ENCODE data around the gene TMEM63A. TPM values are rescaled to one million over a fixed set of nuclear protein-coding genes. Genes with fewer than 3 reads are reported as not detected.
"Not testable (repeated sequence)": the region's sequence is repeated elsewhere in the genome, so short reads cannot be mapped to it uniquely, and the experiment has no call there.

Gene TMEM63A
- polyA plus RNA-seq, 12 donors: 15.7 to 48.6 (median 23.1) TPM; not detected in 1

DNA sequence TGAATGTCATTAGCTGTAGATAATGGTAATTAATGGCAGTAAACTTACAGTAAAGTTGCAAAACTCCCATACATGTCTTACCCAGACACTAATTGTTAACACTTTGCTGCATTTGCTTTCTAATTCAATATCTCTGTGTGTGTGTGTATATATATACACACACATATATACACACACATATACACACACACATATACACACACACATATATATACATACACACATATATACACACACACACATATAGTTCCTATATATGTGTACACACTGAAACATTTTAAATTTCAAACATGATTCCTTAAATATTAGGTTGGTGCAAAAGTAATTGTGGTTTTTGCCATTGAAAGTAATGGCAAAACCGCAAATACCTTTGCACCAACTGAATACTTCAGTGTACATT is 75.9 kb downstream of the TMEM63A start:
- no peak for DNase-seq

GRCh38 chr1:225801146-225801545 is 81.0 kb downstream of the TMEM63A start:
- DNase-seq: not testable (repeated sequence)

- DNase-seq: not testable (repeated sequence)
Observed at GRCh38 chr1:225796097-225796496, 86.1 kb downstream of the TMEM63A start.

Other genes starting within 250 kb of the TMEM63A start
- 100 to 1,000 TPM; 106 to 360 (median 161) TPM for gene ENAH, start 229.3 kb downstream of the TMEM63A start, polyA plus RNA-seq (ENCODE audit: insufficient read length in 12 of 12)
- 100 to 1,000 TPM in 11 of 12 donors, not detected in 1; 154 to 342 (median 227) TPM for gene SRP9, start 104.6 kb downstream of the TMEM63A start, polyA plus RNA-seq (ENCODE audit: insufficient read length in 12 of 12)
- gene EPHX1, start 72.3 kb downstream of the TMEM63A start, polyA plus RNA-seq (ENCODE audit: insufficient read length in 12 of 12): 10 to 100 TPM in 11 of 12 donors, not detected in 1; 18.5 to 47.9 (median 32.4) TPM
- under 1 TPM in 10 of 12 donors, not detected in 2; 0.14 to 0.61 (median 0.37) TPM for gene LEFTY1, start 6.8 kb upstream of the TMEM63A start, polyA plus RNA-seq (ENCODE audit: insufficient read length in 12 of 12)
- gene PYCR2, start 41.9 kb upstream of the TMEM63A start, polyA plus RNA-seq (ENCODE audit: insufficient read length in 12 of 12): 10 to 100 TPM in 11 of 12 donors, not detected in 1; 28.0 to 44.2 (median 32.4) TPM
- 1 to 10 TPM in 10 of 12 donors, not detected in 2; 3.0 to 8.0 (median 4.3) TPM for gene LEFTY2, start 58.8 kb upstream of the TMEM63A start, polyA plus RNA-seq (ENCODE audit: insufficient read length in 12 of 12)
- gene SDE2, start 117.0 kb upstream of the TMEM63A start, polyA plus RNA-seq (ENCODE audit: insufficient read length in 12 of 12): 10 to 100 TPM in 11 of 12 donors, not detected in 1; 11.8 to 17.0 (median 15.0) TPM
- 1,000 to 10,000 TPM in 1 of 12 donors, 100 to 1,000 TPM in 10, not detected in 1; 589 to 1,309 (median 768) TPM for gene H3-3A, start 180.3 kb upstream of the TMEM63A start, polyA plus RNA-seq (ENCODE audit: insufficient read length in 12 of 12)